Measurements from ENCODE around the gene C10orf90.

The C10orf90 gene

DNA sequence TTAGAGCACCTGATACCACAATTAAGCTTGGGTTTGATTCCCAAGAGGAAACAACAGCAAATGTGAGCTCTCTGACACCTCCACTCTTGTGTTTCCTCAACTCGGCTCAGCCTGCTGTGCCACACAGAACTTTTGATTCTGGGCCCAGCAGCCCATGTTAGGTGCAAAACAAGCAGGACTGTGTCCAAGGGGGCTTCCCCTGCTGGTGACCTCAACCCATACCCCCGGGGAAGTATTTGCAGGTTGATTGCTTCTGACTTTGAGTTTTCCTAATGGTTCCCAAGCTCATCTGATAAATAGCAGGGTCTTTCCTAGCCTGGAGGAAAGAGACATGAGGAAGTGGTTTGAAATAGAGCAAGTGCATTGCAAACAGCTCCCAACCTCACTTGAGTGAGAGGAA is 238.7 kb downstream of the C10orf90 start:
- H3K9me3 ChIP-seq (ENCODE audit: severe bottlenecking) = no peaks in the 10 kb centered on the region
- H3K27ac ChIP-seq = no peak overlapping the region
- TF ChIP-seq, protein P1, sequence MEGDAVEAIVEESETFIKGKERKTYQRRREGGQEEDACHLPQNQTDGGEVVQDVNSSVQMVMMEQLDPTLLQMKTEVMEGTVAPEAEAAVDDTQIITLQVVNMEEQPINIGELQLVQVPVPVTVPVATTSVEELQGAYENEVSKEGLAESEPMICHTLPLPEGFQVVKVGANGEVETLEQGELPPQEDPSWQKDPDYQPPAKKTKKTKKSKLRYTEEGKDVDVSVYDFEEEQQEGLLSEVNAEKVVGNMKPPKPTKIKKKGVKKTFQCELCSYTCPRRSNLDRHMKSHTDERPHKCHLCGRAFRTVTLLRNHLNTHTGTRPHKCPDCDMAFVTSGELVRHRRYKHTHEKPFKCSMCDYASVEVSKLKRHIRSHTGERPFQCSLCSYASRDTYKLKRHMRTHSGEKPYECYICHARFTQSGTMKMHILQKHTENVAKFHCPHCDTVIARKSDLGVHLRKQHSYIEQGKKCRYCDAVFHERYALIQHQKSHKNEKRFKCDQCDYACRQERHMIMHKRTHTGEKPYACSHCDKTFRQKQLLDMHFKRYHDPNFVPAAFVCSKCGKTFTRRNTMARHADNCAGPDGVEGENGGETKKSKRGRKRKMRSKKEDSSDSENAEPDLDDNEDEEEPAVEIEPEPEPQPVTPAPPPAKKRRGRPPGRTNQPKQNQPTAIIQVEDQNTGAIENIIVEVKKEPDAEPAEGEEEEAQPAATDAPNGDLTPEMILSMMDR (IDR thresholded peaks at IDR 0.05; ENCODE audit: low read depth, low read length) = no peak
- H3K36me3 ChIP-seq = no peaks in the 10 kb centered on the region
- DNase-seq = no peak
- H3K27me3 ChIP-seq (ENCODE audit: insufficient read depth, low read depth, severe bottlenecking) = no peaks in the 10 kb centered on the region
- no peak overlapping the region for H3K4me3 ChIP-seq (ENCODE audit: low read depth, low read length)

DNA sequence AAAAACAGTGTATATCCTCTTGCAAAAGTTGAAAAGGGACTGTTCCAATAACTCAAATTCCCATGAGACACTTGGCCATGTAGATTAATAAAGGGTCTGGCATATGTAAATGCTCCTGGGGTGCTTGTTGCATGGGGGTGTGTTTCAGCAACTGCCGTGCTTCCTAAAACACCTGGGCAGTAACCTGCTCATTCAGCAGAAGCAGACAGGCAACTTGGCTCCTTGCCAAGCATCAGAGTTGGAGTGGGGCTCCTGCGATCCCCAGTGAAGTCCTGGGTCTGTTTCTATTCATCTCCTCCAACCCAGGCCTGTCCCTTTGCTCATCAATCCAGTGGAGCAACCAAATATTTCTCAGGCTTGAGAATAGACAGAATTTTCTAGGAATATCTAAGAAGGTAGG is 240.0 kb downstream of the C10orf90 start:
- TF ChIP-seq, protein P1 (IDR thresholded peaks at IDR 0.05; ENCODE audit: low read depth, low read length) = no peak
- H3K36me3 ChIP-seq = no peaks in the 10 kb centered on the region
- H3K4me3 ChIP-seq (ENCODE audit: low read depth, low read length) = no peak overlapping the region
- no peaks in the 10 kb centered on the region for H3K9me3 ChIP-seq (ENCODE audit: severe bottlenecking)
- DNase-seq = no peak
- H3K27ac ChIP-seq = no peak overlapping the region
- no peaks in the 10 kb centered on the region for H3K27me3 ChIP-seq (ENCODE audit: insufficient read depth, low read depth, severe bottlenecking)

DNA sequence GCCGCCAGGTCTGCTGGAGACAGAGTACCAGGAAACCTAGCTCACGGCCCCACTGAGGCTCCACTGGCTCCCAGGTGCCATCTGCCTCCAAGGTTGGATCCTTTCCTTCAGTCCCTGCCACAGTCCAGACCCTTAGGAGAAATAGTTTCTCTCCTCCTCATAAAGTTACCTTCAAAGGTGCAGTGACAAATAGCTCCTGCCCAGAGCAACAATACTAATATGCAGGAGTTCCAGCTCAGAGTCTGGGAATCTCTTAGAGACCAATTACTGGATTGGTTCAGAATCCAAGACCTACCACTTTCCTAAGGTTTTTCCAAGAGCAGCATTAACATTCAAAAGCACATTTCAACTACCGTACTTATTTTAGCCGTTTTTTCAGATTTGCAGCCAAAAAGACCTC is 241.2 kb downstream of the C10orf90 start:
- Histone ChIP-seq H3K27me3 (ENCODE audit: insufficient read depth, low read depth, severe bottlenecking) (no peaks in the 10 kb centered on the region), H3K36me3 (no peaks in the 10 kb centered on the region), H3K4me3 (ENCODE audit: low read depth, low read length) (no peak overlapping the region), H3K9me3 (ENCODE audit: severe bottlenecking) (no peaks in the 10 kb centered on the region), H3K27ac (no peak overlapping the region)
- TF ChIP-seq, protein P1 (IDR thresholded peaks at IDR 0.05; ENCODE audit: low read depth, low read length) = no peak
- no peak for DNase-seq

DNA sequence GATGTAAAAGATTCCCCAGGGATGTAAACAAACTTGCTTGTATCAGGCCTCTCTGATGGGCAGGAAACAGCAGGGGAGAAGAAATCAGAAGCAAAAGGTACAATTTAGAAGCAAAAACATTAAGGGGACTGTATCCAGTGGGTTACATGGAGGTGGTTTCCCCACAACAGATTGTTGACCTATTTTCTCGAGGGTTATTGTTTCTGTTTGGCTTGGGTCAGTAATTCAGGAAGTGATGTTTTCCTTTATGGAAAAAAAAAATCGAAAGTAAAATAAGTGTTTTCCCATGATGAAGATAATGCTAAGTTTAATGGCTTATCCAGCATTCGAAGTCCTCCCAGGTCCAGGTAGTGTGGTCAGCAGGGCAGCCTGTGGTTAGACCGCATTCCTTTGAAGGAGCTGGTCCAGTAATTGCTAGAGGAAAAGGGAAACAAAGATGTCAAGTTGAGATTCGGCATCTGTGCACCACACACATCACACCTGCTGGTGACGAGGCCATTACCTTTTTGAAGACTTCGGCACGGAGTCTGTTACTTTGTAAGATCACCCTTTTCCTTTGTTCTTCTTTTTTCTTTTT is 244.9 kb downstream of the C10orf90 start:
- DNase-seq = no peak
- peaks cover 10% of the 10 kb centered on the region for H3K9me3 ChIP-seq (ENCODE audit: severe bottlenecking)
- no peaks in the 10 kb centered on the region for H3K27me3 ChIP-seq (ENCODE audit: insufficient read depth, low read depth, severe bottlenecking)

DNA sequence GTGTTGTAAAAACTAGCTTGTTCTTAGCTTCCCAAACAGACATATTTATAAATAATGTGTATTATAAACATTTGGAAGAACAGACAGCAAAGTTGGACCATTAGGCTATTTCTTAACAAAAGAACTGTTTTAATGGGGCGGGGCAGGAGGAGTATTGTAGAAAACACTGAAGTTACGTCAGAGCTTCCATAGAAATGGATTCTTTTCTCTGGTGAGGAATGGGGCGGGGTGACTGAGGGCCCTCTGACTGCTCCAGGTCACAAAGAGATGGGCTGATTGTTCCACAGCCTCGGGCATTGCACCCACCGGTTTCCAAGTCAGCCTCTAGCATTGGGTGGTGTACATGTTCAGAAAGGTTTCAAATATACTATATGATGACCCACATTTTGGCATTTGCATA is 245.5 kb downstream of the C10orf90 start:
- Histone ChIP-seq H3K27me3 (ENCODE audit: insufficient read depth, low read depth, severe bottlenecking) (no peaks in the 10 kb centered on the region), H3K27ac (no peak overlapping the region), H3K36me3 (no peaks in the 10 kb centered on the region), H3K4me3 (ENCODE audit: low read depth, low read length) (no peak overlapping the region), H3K9me3 (ENCODE audit: severe bottlenecking) (peaks cover 10% of the 10 kb centered on the region)
- TF ChIP-seq, protein P1 (IDR thresholded peaks at IDR 0.05; ENCODE audit: low read depth, low read length) = no peak
- no peak for DNase-seq

More for the DNA sequence above, 244.9 kb downstream of the C10orf90 start:
- Histone ChIP-seq H3K27ac (no peak overlapping the region), H3K36me3 (no peaks in the 10 kb centered on the region), H3K4me3 (ENCODE audit: low read depth, low read length) (no peak overlapping the region)
- TF ChIP-seq, protein P1 (IDR thresholded peaks at IDR 0.05; ENCODE audit: low read depth, low read length) = no peak
